ENCODE results near the gene RNF34. TPM values are rescaled to one million over a fixed set of nuclear protein-coding genes. Genes with fewer than 3 reads are reported as not detected.

Gene RNF34
- polyA plus RNA-seq, 1 experiment = 47.4 TPM

DNA sequence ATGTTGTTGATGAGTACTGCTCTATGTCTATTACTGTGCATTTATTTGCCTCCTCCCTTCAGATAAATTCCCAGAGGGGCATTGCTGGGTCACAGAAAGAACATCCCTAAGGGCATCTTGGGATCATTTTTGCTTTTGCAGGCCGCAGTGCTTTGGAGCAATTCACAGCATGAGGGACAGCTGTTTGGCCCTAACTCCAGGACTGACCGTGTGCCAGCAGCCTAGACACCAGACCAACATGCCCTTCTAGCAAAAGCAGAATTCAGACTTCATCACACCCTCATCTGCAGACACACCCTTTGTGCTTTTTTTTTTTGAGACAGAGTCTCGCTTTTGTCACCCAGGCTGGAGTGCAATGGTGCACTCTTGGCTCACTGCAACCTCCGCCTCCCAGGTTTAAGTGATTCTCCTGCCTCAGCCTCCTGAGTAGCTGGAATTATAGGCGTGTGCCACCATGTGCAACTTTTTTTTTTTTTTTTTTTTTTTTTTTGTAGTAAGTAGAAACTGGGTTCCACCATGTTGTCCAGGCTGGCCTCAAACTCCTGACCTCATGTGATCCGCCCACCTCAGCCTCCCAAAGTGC, 31.0 kb downstream of the RNF34 start:
- H3K9me3 ChIP-seq (ENCODE audit: control insufficient read depth, insufficient read depth, low read length) = 0 out of 2 replicates have a peak, but pooled peaks cover 2% of the 10 kb centered on the region
- no peak for DNase-seq (ENCODE audit: low read depth, low spot score)
- no peak overlapping the region for H3K4me3 ChIP-seq (ENCODE audit: low read depth, low read length)
- no peaks in the 10 kb centered on the region for H3K27me3 ChIP-seq (ENCODE audit: control insufficient read depth, insufficient read depth, low read length)
- TF ChIP-seq CTCF (IDR thresholded peaks at IDR 0.05; ENCODE audit: low read depth, low read length) = no peak
- ChIA-PET POLR2A (no interaction called here), CTCF (interaction anchor here (0.7 to 1.4 kb wide), 2 partner anchors 12 to 96 kb away, joined by 3 to 7 read pairs; no protein-coding TSS in a partner anchor)
- H3K27ac ChIP-seq (ENCODE audit: low read depth, low read length) = no peak overlapping the region

- H3K4me3 ChIP-seq (ENCODE audit: low read depth, low read length) = no peak overlapping the region
- H3K27ac ChIP-seq (ENCODE audit: low read depth, low read length) = no peak overlapping the region
- ChIA-PET POLR2A (interaction anchor here (0.8 kb wide), 1 partner anchor 10 kb away, joined by 3 read pairs; no protein-coding TSS in a partner anchor), CTCF (interaction anchor here (1.2 to 2.1 kb wide), 2 partner anchors 10 to 98 kb away, joined by 4 to 9 read pairs; no protein-coding TSS in a partner anchor)
- no peaks in the 10 kb centered on the region for H3K27me3 ChIP-seq (ENCODE audit: control insufficient read depth, insufficient read depth, low read length)
- peaks cover 8% of the 10 kb centered on the region; the same call in 1 of the 2 replicates for H3K9me3 ChIP-seq (ENCODE audit: control insufficient read depth, insufficient read depth, low read length)
- DNase-seq (ENCODE audit: low read depth, low spot score) = no peak
- no peak for TF ChIP-seq CTCF (IDR thresholded peaks at IDR 0.05; ENCODE audit: low read depth, low read length)
Observed at GRCh38 chr12:121432740-121433480, 33.0 kb downstream of the RNF34 start.

DNA sequence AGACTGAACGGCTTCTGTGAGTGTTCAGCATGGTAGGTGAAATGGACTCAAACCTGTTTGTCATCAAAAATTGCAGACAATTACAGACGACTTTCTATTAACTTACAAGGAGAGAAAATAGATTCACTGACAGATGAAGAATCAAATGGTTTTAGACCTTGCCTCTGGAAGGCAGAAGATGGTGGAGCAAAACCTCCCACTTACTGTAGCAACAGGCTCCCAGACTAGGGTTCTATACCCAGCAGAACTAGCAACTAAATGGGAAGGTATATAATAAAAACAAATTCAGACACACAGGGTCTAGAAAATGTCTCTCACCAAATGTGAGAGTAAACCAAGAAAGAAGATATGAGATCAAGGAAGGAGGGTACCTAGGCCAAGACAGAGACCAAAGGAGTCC, 36.8 kb downstream of the RNF34 start:
- Histone ChIP-seq H3K27me3 (ENCODE audit: control insufficient read depth, insufficient read depth, low read length) (no peaks in the 10 kb centered on the region), H3K27ac (ENCODE audit: low read depth, low read length) (no peak overlapping the region), H3K9me3 (ENCODE audit: control insufficient read depth, insufficient read depth, low read length) (peaks cover 8% of the 10 kb centered on the region; the same call in 1 of the 2 replicates), H3K4me3 (ENCODE audit: low read depth, low read length) (no peak overlapping the region)
- ChIA-PET POLR2A (no interaction called here), CTCF (interaction anchor here (3.3 kb wide), 1 partner anchor 102 kb away, joined by 24 read pairs; no protein-coding TSS in a partner anchor)
- DNase-seq (ENCODE audit: low read depth, low spot score) = no peak
- TF ChIP-seq CTCF (IDR thresholded peaks at IDR 0.05; ENCODE audit: low read depth, low read length) = no peak

DNA sequence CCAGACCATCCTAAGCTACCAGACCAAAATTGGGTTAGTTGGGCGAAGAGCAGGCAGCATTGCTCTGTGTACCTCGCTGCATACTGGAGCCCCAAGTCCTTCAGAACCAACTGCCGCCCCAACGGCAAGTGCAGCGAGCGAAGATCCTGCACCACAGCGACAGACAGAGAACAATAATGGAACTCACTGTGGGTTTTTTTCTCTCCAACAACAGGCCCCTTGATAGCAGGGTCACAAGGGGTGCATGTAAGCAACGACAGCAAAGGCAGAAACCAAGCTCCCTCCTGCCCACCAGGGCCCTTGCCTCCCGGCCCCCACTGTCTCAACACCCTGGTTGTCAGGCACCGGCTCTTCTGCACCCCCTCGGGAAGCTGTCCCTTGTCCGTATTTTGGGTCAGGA, 39.0 kb downstream of the RNF34 start:
- DNase-seq (ENCODE audit: low read depth, low spot score) = no peak
- no peak overlapping the region for H3K27ac ChIP-seq (ENCODE audit: low read depth, low read length)
- no peak for TF ChIP-seq CTCF (IDR thresholded peaks at IDR 0.05; ENCODE audit: low read depth, low read length)
- no peaks in the 10 kb centered on the region for H3K27me3 ChIP-seq (ENCODE audit: control insufficient read depth, insufficient read depth, low read length)
- H3K9me3 ChIP-seq (ENCODE audit: control insufficient read depth, insufficient read depth, low read length) = peaks cover 8% of the 10 kb centered on the region; the same call in 1 of the 2 replicates
- no peak overlapping the region for H3K4me3 ChIP-seq (ENCODE audit: low read depth, low read length)
- ChIA-PET POLR2A (no interaction called here), CTCF (interaction anchor here (0.6 to 3.3 kb wide), 2 partner anchors 104 to 211 kb away, joined by 3 to 24 read pairs; no protein-coding TSS in a partner anchor)

DNA sequence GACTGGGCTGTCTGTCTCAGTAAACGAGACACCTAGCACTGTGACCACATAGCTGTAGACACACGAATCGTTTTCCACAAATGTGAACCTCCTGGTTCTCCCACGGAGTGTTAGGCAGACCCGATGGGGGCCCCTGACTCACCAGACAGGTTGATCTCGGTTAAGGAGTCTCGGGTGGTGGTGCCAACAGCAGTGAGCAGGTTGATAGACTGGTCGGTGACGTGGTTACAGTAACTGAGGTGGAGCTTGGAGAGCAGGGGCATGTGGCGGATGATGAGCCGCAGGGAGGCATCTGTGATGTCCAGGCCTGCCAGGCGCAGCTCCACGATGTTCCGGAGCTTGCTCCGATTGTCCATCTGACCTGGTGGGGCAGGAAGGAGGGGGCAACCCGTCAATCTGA, 39.8 kb downstream of the RNF34 start:
- no peak for TF ChIP-seq CTCF (IDR thresholded peaks at IDR 0.05; ENCODE audit: low read depth, low read length)
- Histone ChIP-seq H3K9me3 (ENCODE audit: control insufficient read depth, insufficient read depth, low read length) (peaks cover 8% of the 10 kb centered on the region; the same call in 1 of the 2 replicates), H3K27me3 (ENCODE audit: control insufficient read depth, insufficient read depth, low read length) (no peaks in the 10 kb centered on the region), H3K27ac (ENCODE audit: low read depth, low read length) (no peak overlapping the region), H3K4me3 (ENCODE audit: low read depth, low read length) (no peak overlapping the region)
- no peak for DNase-seq (ENCODE audit: low read depth, low spot score)
- ChIA-PET CTCF (interaction anchor here (3.3 kb wide), 1 partner anchor 105 kb away, joined by 24 read pairs; no protein-coding TSS in a partner anchor), POLR2A (no interaction called here)
